Activated CD8-positive, alpha-beta memory T cell treated with anti-CD3 and anti-CD28 coated beads for 48 hours (primary cell): ENCODE results near the gene C16orf90.

ENCODE experiments used
- DNase-seq, 3 experiments: peaks; one replicate each; pipeline ENCODE4 v3.0.0-alpha.2; 2020; ENCODE audit warnings: low read depth in 2 of 3, low spot score in 2 of 3

Gene C16orf90

DNA sequence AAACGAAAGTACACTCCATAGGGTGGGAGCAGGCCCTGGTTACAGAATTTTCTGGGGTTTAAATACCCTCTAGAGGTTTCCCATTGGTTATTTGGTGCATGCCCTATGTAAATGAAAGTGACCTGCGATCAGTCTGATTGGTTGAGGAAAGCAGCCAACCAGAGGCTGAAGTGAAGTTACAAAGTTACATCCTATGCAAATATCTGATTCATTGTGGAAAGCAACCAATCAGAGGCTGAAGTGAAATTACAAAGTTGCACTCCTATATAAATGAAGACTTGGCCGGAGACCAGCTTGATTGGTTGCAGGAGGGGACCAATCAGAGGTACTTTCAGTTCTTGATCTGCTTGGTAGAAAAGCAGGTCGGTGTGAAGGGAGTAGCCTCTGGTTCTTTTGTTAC lies 27.4 kb downstream of the C16orf90 start:
- DNase-seq = no peak

DNA sequence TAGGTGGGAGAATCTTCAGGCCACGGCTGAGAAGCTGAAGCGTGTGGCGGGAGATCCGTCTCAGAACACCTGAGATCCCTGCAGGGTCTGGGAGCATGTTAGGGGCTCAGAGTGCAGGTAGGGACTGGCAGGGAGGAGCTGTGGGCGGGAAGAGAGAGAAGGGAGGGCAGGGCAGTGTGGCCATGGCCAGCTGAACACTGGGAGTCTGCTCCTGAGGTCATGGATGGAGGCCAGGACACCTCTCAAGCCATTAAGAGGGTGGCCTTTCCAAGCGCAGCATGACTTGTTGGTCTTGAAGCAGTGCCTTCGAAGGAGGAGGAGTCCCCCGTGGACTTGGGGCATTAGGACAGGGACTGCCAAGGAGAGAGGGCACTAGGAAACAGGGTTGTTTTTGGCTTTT lies 28.1 kb downstream of the C16orf90 start:
- DNase-seq = no peak

DNA sequence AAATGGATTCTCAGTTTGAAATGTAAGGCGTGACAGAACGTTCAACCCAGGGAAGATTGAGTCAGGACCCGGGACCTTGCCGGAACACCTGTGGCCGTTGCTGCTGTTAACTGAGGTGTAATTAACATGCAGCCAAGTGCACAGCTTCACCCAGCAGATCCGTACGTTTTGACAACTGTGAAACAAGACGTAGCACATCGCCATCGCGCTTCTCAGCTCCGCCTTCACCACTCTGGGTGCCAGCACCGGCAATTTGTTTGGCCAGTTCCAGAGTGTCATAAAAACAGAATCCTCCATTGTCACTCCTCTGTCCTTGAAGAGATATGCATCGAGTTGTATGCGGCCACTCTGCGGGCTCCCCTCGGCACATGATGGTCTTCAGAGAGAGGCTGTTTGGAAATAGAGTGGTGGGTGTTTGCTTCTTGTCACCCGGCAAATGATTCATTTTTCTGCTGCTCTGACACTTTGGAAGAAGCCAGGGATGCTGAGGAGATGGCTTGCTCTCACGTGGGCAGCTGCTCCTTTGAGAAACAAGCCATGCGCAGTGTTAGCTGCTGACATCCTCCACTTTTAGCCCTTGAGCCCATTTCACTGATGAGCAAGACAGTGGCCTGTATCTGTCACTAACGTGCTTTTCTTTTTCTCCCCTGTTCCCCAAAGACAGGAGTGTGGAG lies 29.2 kb downstream of the C16orf90 start:
- DNase-seq = no peak

DNA sequence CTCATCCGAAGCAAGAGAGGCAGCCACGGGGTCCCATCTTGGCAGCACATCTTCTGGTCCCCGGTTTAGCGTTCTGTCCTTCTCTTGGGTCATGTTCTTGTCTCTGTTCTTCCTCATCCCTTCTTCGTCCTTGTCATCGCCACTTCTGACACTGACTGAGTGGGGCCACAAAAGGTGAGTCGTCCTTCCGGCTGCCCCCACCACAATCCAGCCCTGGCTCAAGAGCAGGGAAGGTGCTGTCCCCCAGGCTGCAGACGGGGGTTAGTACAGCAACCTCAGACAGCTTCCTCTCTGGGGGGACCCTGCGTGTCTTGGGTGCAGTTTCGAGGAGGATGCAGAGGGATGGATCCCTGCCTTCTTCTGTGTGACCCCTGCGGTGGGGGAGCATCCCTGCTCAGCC lies 30.0 kb downstream of the C16orf90 start:
- no peak for DNase-seq

DNA sequence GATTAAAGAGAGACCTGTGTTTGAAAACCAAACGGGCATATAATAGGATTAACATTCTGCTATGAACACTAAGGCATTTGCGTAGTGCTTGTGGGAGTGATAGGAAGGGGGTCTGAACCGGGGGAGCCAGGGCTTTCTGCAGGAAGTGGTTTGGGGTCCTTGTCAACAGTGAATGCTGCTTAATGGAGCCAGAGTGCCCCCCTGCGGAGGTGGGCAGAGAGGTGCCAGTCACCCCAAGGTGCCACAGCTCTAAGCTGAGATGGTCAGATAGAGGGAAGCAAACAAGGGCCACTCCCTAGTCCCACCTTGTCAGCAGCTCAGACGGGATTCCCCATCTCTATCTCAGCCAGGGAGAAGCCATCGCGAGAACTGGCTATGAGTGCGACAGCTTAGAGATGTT lies 34.1 kb downstream of the C16orf90 start:
- DNase-seq = no peak

DNA sequence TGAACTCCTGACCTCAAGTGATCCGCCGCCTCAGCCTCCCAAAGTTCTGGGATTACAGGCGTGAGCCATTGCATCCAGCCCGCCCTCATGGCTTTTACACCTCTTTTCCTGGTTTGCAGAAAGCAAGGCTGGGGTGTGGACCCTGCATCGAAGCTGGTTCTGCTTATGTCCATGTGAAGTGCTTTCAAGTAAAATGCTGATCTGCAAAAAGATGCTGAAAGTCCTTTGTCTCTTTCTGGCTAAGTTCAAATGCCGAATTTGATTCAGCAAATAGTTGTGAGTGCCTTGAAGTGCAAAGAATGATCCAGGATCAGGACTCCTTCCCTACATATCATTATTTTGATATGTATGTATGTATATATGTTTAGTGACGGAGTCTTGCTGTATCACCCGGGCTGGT lies 34.7 kb downstream of the C16orf90 start:
- DNase-seq = no peak

DNA sequence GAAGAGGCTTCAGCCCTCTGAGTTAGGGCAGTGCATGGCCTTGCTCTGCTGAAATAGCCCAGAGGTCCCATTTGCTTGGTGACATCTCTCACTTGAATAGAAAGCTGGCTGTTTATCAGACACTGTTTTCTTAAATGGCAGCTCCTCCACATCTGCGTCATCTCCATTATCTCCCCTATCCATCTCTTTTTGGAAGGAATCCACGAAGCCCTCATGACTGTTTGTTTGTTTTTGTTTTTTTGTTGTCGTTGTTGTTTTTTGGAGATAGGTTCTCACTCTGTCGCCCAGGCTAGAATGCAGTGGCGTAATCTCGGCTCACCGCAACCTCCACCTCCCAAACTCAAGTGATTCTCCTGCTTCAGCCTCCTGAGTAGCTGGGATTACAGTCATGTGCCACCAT lies 35.2 kb downstream of the C16orf90 start:
- DNase-seq = no peak

DNA sequence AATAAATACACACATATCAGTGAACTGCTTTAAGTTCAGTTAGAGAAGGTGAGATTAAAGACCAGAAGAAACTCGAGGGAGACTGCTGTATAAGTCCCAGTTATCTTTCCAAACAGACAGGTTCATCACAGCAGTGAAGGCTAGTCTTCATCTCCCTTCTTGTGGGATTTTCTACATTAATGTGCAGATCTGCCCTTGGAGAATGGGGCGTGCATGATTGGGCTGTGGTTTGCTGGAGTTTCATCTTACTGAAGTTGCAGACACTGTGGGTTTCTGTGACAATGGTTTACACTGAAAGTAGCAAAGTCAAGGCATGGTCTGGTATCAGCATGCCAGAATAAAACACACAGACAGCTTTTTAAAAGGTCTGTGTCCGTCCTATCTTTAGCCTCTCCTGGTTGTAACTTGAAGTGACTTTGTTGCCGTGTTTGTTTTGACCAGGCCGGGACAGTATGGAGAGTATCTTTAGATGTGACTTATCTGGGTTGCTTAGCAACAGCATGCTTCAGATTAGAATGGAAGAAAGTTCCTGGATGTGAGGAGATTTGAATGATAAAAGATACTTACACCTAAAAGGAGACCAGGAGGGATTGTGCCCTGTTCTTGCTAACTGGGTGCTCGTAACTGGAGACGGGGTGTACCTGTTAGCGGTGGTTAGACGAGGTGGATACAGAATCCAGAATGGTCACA lies 35.7 kb downstream of the C16orf90 start:
- DNase-seq = no peak

DNA sequence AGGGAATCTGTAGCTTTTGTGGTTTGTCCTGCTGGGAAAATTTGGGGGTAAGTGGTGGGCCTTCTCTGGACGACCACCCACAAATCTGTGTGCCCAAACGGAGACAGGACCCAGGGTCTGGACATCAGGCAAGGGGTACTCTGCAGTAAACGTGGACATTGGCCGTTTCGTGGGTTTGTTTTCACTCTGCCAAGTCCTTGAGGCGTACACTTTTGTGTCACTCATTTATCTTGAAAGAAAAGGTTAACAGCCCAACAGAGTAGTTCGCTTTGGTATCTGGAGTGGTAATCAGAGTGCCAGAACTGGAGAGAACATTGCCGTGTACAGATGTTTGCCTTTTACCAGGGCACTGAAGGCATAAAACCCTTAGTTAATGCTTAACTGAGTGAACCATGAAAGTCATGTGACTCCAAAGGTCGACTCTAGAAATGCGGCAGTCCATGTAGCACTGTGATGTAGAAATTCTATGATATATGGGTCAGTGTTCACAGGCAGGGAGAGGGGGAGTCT lies 36.4 kb downstream of the C16orf90 start:
- no peak for DNase-seq

DNA sequence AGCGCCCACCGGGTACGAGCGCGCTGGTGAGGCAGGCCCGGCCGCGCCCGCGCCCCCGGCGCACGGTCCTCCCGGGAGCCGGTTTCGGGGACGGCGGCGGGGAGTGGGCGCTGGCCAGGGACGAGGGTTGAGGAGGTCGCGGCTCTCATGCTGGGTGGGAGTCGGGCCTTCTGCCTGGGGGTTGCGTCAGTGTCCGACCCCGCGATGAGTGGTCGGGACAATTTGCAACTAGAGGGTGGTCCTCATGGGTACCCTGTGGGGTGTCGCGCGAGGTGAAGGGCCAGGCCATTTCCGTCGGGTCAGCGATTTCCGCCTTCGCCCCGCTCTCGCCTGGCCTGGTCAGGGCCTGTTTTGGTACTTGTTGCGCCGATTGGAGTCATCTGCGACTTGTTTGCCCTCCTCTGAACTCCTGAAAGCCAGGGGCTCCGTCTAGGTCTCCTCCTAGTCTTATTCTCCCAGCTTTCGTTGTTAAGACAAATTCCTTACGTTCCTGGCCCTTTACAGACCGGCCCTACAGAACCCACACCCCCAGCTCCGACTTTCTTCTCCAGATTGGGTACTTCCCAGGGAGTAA lies 36.9 kb downstream of the C16orf90 start:
- no peak for DNase-seq

DNA sequence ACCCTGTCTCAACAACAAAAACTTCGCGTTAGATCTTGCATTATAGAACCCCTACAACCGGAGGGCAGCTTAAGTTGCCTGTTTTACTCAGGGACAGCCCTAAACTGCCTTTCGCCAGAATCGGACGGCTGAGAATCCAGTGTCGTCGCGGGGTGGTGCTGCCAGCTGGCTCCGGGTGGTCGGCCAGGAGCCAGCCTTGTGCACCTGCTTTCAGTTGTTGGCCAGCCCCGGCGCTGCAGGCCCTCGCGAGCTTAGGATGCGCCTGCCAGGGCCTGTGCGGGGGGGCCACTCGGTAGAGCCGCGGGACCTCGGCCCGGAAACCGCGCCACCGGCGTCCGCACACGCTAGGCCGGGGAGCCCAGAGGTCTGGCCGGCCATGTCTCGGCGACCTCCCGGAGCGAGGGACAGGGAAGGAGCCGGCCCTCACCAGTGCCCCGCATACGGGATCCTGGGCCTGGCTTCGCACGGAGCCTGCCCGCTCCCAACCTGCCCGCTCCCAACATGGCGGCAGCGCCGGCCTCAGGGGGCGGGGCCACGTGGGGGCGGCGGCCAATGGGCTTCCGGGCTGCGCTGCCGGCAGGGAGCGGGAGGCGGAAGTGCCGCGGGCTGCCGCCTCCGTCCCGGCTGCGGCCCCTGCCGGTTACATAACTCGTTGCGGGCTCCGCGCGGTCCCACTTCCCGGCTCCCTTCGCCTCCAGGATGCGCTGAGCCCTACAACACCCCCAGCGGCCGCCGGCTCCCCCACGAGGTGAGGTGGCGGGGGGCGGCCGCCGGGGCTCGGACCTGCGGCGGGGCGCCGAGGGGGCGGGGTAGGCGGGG lies 37.6 kb downstream of the C16orf90 start:
- peak; percentile 49 to 79 (median 70) for DNase-seq

DNA sequence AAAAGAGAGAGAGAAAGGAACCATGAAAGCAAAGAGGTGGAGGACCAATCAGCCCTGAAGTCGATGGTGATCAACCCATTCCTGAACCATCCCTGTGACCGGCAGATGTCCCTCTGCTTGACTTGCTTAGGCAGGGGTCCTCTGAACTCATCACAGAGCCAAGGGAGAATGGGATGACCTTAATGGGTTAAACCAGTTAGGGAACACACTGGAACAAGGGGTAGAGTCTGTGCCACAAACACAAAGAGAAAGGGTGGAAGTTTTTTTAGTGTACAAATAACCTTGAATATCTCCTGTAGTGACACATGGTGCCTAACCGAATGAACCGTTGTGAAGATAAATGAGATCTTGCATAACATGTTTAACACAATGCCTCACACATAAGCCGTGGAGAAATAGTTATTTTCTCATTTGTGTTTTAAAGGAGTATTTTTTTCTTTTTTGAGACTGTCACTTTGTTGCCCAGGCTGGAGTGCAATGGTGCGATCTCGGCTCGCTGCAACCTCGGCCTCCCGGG lies 40.6 kb downstream of the C16orf90 start:
- no peak for DNase-seq

DNA sequence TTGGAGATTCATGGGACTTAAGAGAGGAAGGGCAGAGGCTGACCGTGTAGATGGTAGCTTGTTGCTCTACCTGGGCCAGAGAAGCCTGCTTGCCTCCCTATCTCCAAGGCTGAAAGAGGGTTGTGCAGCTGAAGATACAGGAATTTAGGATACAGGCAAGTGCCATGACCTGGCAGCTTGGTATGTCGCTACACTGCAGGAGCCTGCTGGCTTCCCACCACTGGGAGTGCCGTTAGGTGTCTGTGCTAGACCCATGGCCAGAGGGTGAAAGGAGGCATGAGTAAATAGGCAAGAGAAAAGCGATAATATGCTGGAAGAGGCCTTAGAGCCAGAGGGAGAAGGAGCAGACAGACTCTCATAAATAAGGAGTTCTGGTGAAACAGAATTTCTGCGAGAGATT lies 41.2 kb downstream of the C16orf90 start:
- DNase-seq = no peak

DNA sequence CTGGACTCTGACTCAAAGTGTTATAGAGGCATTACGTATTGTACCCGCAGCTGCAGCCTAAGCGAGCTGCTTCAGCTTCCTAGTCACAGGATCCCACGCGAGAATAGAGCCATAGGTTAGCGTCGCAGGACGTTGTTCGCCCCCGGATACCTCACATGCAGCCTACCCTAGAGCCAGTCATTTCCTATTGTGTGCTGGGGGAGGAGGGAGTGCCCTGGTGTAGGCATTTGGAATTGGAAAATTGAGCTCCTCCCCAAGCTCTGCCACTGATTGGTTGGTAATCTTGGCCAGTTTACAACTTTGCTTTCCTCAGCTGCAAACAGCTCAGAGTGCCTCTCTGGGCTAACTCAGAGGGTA lies 51.3 kb downstream of the C16orf90 start:
- no peak for DNase-seq
